GM12874 (cell line): Measurements from ENCODE around the gene RPL23.

ENCODE experiments used
- CTCF ChIP-seq: IDR thresholded peaks from 2 replicates; pipeline ENCODE4 v1.5.1; 2011; ENCODE audit warnings: low read depth, mild to moderate bottlenecking, control low read depth, low read length, moderate library complexity; ENCODE audit not compliant: insufficient read depth

RPL23 gene

GRCh38 chr17:38824899-38825761 is 28.4 kb downstream of the RPL23 start, which contains the start of gene CWC25:
Gene CWC25 (minus strand): TSS chr17:38825321. CDS start chr17:38825183, 138 bp downstream.
- no peak for TF ChIP-seq CTCF

- TF ChIP-seq CTCF = no peak
Observed at GRCh38 chr17:38815576-38816193, 37.8 kb downstream of the RPL23 start.

GRCh38 chr17:38809828-38810227 is 43.7 kb downstream of the RPL23 start:
- TF ChIP-seq CTCF = no peak

GRCh38 chr17:38800237-38800760 is 53.2 kb downstream of the RPL23 start:
- TF ChIP-seq CTCF = no peak

- TF ChIP-seq CTCF = no peak
Observed at GRCh38 chr17:38799501-38800236, 53.9 kb downstream of the RPL23 start, which contains the start of gene PIP4K2B. Gene PIP4K2B (minus strand): TSS chr17:38799556. CDS start chr17:38799424, 132 bp downstream.

- TF ChIP-seq CTCF = 0 out of 2 replicates have a peak, but pooled peaks have one; percentile 14
Observed at GRCh38 chr17:38798614-38799500, 54.7 kb downstream of the RPL23 start.
